H1 (cell line): ENCODE data around the gene GAPDH. TPM values are rescaled to one million over a fixed set of nuclear protein-coding genes. Genes with fewer than 3 reads are reported as not detected.

Experiments
- CTCF ChIA-PET: fragments of 300-600 bp; sonication (Branson Sonifier 250); formaldehyde crosslinking; loops from one replicate; lab custom pipeline; 2021; ENCODE audit not compliant: partially characterized antibody; lab: Charles Lee
- POLR2A ChIA-PET: fragments of 300-600 bp; sonication (Branson Sonifier 250); formaldehyde crosslinking; loops from one replicate; lab custom pipeline; 2021; ENCODE audit warnings: inconsistent platforms; ENCODE audit not compliant: partially characterized antibody; lab: Charles Lee
- DNase-seq, 2 experiments: peaks; one replicate each; pipeline versions ENCODE4 v3.0.0 to v3.0.0-alpha.2; 2010 to 2022; ENCODE audit warnings: low spot score in 2 of 2, low read depth in 1 of 2, mixed read lengths in 1 of 2
- FAIRE-seq: peaks from 2 replicates; lab custom pipeline; 2011; peaks lifted over from hg19 to GRCh38; lab: Jason Lieb, UNC
- H2AFZ ChIP-seq: 2 replicates; pipeline ENCODE4 v1.8.1; 2012; ENCODE audit warnings: low read length, inconsistent platforms
- H2AK5ac ChIP-seq: 2 replicates; pipeline ENCODE4 v1.6.1; 2013; ENCODE audit warnings: low read depth, low read length
- H2BK120ac ChIP-seq: replicated peaks from 2 replicates; pipeline ENCODE3; 2013; ENCODE audit warnings: low read depth, low read length, inconsistent platforms
- H2BK12ac ChIP-seq: 2 replicates; pipeline ENCODE4 v1.6.1; 2013; ENCODE audit warnings: low read depth, low read length
- H2BK15ac ChIP-seq: 2 replicates; pipeline ENCODE4 v1.6.1; 2013; ENCODE audit warnings: low read length
- H2BK20ac ChIP-seq: 2 replicates; pipeline ENCODE4 v1.6.1; 2013; ENCODE audit warnings: low read length
- H2BK5ac ChIP-seq: 2 replicates; pipeline ENCODE4 v1.6.1; 2013; ENCODE audit warnings: low read depth, low read length
- H3K14ac ChIP-seq: 2 replicates; pipeline ENCODE4 v1.6.1; 2013; ENCODE audit warnings: inconsistent platforms; ENCODE audit not compliant: insufficient read length
- H3K18ac ChIP-seq: 2 replicates; pipeline ENCODE4 v1.6.1; 2013; ENCODE audit warnings: low read length; ENCODE audit errors: extremely low read depth
- H3K23ac ChIP-seq: 2 replicates; pipeline ENCODE4 v1.6.1; 2013; ENCODE audit warnings: inconsistent platforms; ENCODE audit not compliant: insufficient read length
- H3K23me2 ChIP-seq: 2 replicates; pipeline ENCODE4 v1.6.1; 2013; ENCODE audit warnings: low read depth, low read length
- H3K27ac ChIP-seq: 2 replicates; pipeline ENCODE4 v1.6.1; 2011; ENCODE audit warnings: low read depth, low read length, inconsistent platforms
- H3K27me3 ChIP-seq, 4 experiments: replicated peaks in 1 of 4; 1 replicate in 1 of 4; 2 replicates in 3 of 4; pipeline versions ENCODE4 v1.6.1 to v1.8.1; 2011 to 2013; ENCODE audit warnings: low read length in 3 of 4, mild to moderate bottlenecking in 3 of 4, inconsistent platforms in 2 of 4, mixed read lengths in 2 of 4, moderate library complexity in 1 of 4; ENCODE audit not compliant: control insufficient read depth in 3 of 4, insufficient read depth in 3 of 4; ENCODE audit errors: extremely low read depth in 1 of 4
- H3K36me3 ChIP-seq, 4 experiments: 2 replicates each; pipeline versions ENCODE4 v1.6.1 to v1.8.1; 2011 to 2013; ENCODE audit warnings: mild to moderate bottlenecking in 4 of 4, low read length in 3 of 4, moderate library complexity in 2 of 4, control low read depth in 1 of 4, inconsistent platforms in 1 of 4; ENCODE audit not compliant: insufficient read depth in 4 of 4, control insufficient read depth in 2 of 4
- H3K4ac ChIP-seq: replicated peaks from 2 replicates; pipeline ENCODE3; 2013; ENCODE audit warnings: low read length, low read depth, mixed read lengths, inconsistent platforms; ENCODE audit not compliant: insufficient read length
- H3K4me1 ChIP-seq, 4 experiments: replicated peaks in 1 of 4; 1 replicate in 1 of 4; 2 replicates in 3 of 4; pipeline versions ENCODE4 v1.6.1 to v1.8.1; 2011 to 2013; ENCODE audit warnings: low read length in 3 of 4, inconsistent platforms in 2 of 4, mixed read lengths in 1 of 4; ENCODE audit not compliant: insufficient read depth in 4 of 4, control insufficient read depth in 3 of 4
- H3K4me2 ChIP-seq, 2 experiments: 2 replicates each; pipeline versions ENCODE4 v1.6.1 to v1.8.1; 2011 to 2013; ENCODE audit warnings: low read depth in 2 of 2, low read length in 2 of 2, control low read depth in 1 of 2, inconsistent platforms in 1 of 2, mild to moderate bottlenecking in 1 of 2; ENCODE audit not compliant: insufficient read depth in 1 of 2
- H3K4me3 ChIP-seq, 4 experiments: fragments of 200-600, 300-600 bp in 1 of 4; sonication (generic), shearing (Covaris generic), sonication (Bioruptor Twin) in 1 of 4; 2 replicates each; pipeline versions ENCODE4 v1.5.1 to v1.8.1; 2011 to 2016; ENCODE audit warnings: low read length in 4 of 4, low read depth in 3 of 4, control low read depth in 2 of 4, inconsistent platforms in 2 of 4, mild to moderate bottlenecking in 2 of 4, mixed read lengths in 1 of 4, moderate library complexity in 1 of 4; ENCODE audit not compliant: insufficient read depth in 2 of 4; ENCODE audit errors: extremely low read depth in 1 of 4
- H3K56ac ChIP-seq: replicated peaks from 2 replicates; pipeline ENCODE3; 2013; ENCODE audit warnings: low read depth, mild to moderate bottlenecking, mixed read lengths, low read length, inconsistent platforms; ENCODE audit not compliant: insufficient read length
- H3K79me1 ChIP-seq: 2 replicates; pipeline ENCODE4 v1.6.1; 2013; ENCODE audit warnings: low read depth, low read length, control low read depth
- H3K79me2 ChIP-seq, 2 experiments: 2 replicates each; pipeline versions ENCODE4 v1.6.1 to v1.8.1; 2012 to 2013; ENCODE audit warnings: low read length in 2 of 2, mild to moderate bottlenecking in 2 of 2, inconsistent platforms in 1 of 2; ENCODE audit not compliant: insufficient read depth in 2 of 2, control insufficient read depth in 1 of 2
- H3K9ac ChIP-seq, 4 experiments: replicated peaks in 1 of 4; 1 replicate in 1 of 4; 2 replicates in 3 of 4; pipeline versions ENCODE4 v1.6.1 to v1.8.1; 2011 to 2013; ENCODE audit warnings: low read depth in 3 of 4, low read length in 3 of 4, control low read depth in 2 of 4, mild to moderate bottlenecking in 2 of 4, moderate library complexity in 2 of 4, inconsistent platforms in 1 of 4; ENCODE audit errors: extremely low read depth in 1 of 4
- H3K9me3 ChIP-seq, 2 experiments: 2 replicates each; pipeline versions ENCODE4 v1.6.1 to v1.8.1; 2012 to 2013; ENCODE audit warnings: mild to moderate bottlenecking in 2 of 2, moderate library complexity in 2 of 2, control low read depth in 1 of 2, inconsistent platforms in 1 of 2, low read depth in 1 of 2, low read length in 1 of 2, mixed read lengths in 1 of 2; ENCODE audit not compliant: insufficient read depth in 2 of 2
- H4K20me1 ChIP-seq, 2 experiments: replicated peaks in 1 of 2; 2 replicates each; pipeline versions ENCODE3 to v1.8.1; 2011 to 2013; ENCODE audit warnings: inconsistent platforms in 2 of 2, low read length in 2 of 2, mild to moderate bottlenecking in 1 of 2; ENCODE audit not compliant: insufficient read depth in 2 of 2, control insufficient read depth in 1 of 2
- H4K5ac ChIP-seq: 2 replicates; pipeline ENCODE4 v1.6.1; 2013; ENCODE audit warnings: low read length, low read depth, mixed read lengths, inconsistent platforms; ENCODE audit not compliant: insufficient read length
- H4K8ac ChIP-seq: 2 replicates; pipeline ENCODE4 v1.8.0; 2013; ENCODE audit warnings: mild to moderate bottlenecking, moderate library complexity, low read length, inconsistent platforms; ENCODE audit not compliant: insufficient read depth; ENCODE audit errors: extremely low read depth
- H4K91ac ChIP-seq: replicated peaks from 2 replicates; pipeline ENCODE3; 2013; ENCODE audit warnings: low read length, mixed read lengths, inconsistent platforms; ENCODE audit not compliant: insufficient read length
- BACH1 ChIP-seq: IDR thresholded peaks from 2 replicates; pipeline ENCODE4 v1.6.1; 2012; ENCODE audit warnings: low read length, improper control_type of control experiment
- POU5F1 ChIP-seq: IDR thresholded peaks from 2 replicates; pipeline ENCODE4 v1.6.1; 2011; ENCODE audit warnings: low read depth, mild to moderate bottlenecking, low read length, moderate library complexity
- RNF2 ChIP-seq: fragments of 200-900, 300-1000 bp; sonication (generic); IDR thresholded peaks from 2 replicates; pipeline ENCODE4 v1.7.1; 2016; ENCODE audit warnings: borderline replicate concordance, low read depth, mild to moderate bottlenecking, antibody characterized with exemption, low read length; ENCODE audit not compliant: poor library complexity, severe bottlenecking; ENCODE audit errors: missing control alignments
- WGBS, 2 experiments: shearing (Covaris generic) in 1 of 2; methylation state at CpG; one replicate each; pipeline versions ENCODE4 v1.1.6 to v1.1.7; 2013 to 2015; ENCODE audit warnings: low lambda C conversion rate in 2 of 2, mixed read lengths in 2 of 2, inconsistent platforms in 1 of 2, low coverage in 1 of 2, missing lambda C conversion rate in 1 of 2; ENCODE audit not compliant: insufficient replicate concordance in 2 of 2, insufficient coverage in 1 of 2, insufficient read length in 1 of 2; ENCODE audit errors: extremely low coverage in 1 of 2, missing lambda C conversion rate in 1 of 2; 5-methylcytosine and 5-hydroxymethylcytosine counted together
- polyA plus RNA-seq, 7 experiments: library from polyadenylated mRNA; depleted of rRNA in 3 of 7; stranded (reverse) in 5 of 7; unstranded in 2 of 7; fragments of >200 nt in 5 of 7; fragments of 200-250 nt in 2 of 7; gene quantifications; 1 replicate in 5 of 7; 2 replicates in 1 of 7; 4 replicates in 1 of 7; pipeline versions ENCODE4 v1.2.1 to v1.2.3, GENCODE V29; 2011 to 2013; ENCODE audit warnings: missing spikeins in 2 of 7, mixed read lengths in 2 of 7
- total RNA-seq: library from RNA; stranded (reverse); fragmentation: NEBNext Ultra II Directional; extraction: Animal tissue kit (Norgen Biotek cat#: 25700); gene quantifications from 2 replicates; pipeline ENCODE4 v1.2.1, GENCODE V29; 2021

The GAPDH gene
- total and polyA plus RNA-seq, 2 of the 8 experiments (the other 6 are each of a cell fraction or from before 2014, with no cell fraction given), result 5,175 to 15,878 TPM

GRCh38 chr12:6548556-6548955 is 14.2 kb downstream of the GAPDH start:
- POLR2A ChIA-PET, result interaction anchor here (0.9 to 24.2 kb wide), 2 partner anchors 10 to 16 kb away, joined by 3 to 665 read pairs; partner anchors contain the start of gene GAPDH
- peaks cover 0 to 4% (median 3%) of the 10 kb centered on the region in 4 experiments; a peak in 4 of 7 replicates for H3K4me1 ChIP-seq
- H2AFZ ChIP-seq, result no peak overlapping the region
- no peak overlapping the region for H3K56ac ChIP-seq
- TF ChIP-seq RNF2 (no peak), BACH1 (no peak), POU5F1 (no peak)
- peaks cover 6 to 18% of the 10 kb centered on the region in 2 experiments for H4K20me1 ChIP-seq
- no peak overlapping the region for H2BK12ac ChIP-seq
- H2BK120ac ChIP-seq, result no peak overlapping the region
- WGBS, 2 experiments, result 91% methylated on average over 21 of the region's 26 CpGs; no CpG with 5 or more reads in 1 of the 2 experiments
- H3K4me3 ChIP-seq, result no peak overlapping the region
- H2BK5ac ChIP-seq, result 0 out of 2 replicates have a peak overlapping the region, but pooled peaks have one; percentile 24
- no peak for DNase-seq
- no peaks in the 10 kb centered on the region for H3K9me3 ChIP-seq
- no peak for FAIRE-seq
- H3K27me3 ChIP-seq, result no peaks in the 10 kb centered on the region
- H4K8ac ChIP-seq, result no peak overlapping the region
- no peak overlapping the region for H3K4ac ChIP-seq
- no peak overlapping the region for H4K5ac ChIP-seq
- peaks cover 0 to 33% of the 10 kb centered on the region in 2 experiments; a peak in 2 of 4 replicates for H3K79me2 ChIP-seq
- H3K18ac ChIP-seq, result no peak overlapping the region
- H2BK15ac ChIP-seq, result no peak overlapping the region
- peaks cover 8 to 30% (median 13%) of the 10 kb centered on the region in 4 experiments; a peak in 6 of 8 replicates for H3K36me3 ChIP-seq
- no peak overlapping the region for H3K27ac ChIP-seq
- H3K14ac ChIP-seq, result no peak overlapping the region
- H3K9ac ChIP-seq, result no peak overlapping the region
- H3K23me2 ChIP-seq, result no peaks in the 10 kb centered on the region
- CTCF ChIA-PET, result interaction anchor here (0.7 to 24.9 kb wide), 3 partner anchors 2 to 1364 kb away, joined by 3 to 462 read pairs (median 462); partner anchors contain the start of genes GAPDH, IFFO1 and NOP2
- H3K4me2 ChIP-seq, result no peak overlapping the region
- no peak overlapping the region for H3K23ac ChIP-seq
- no peak overlapping the region for H4K91ac ChIP-seq
- H3K79me1 ChIP-seq, result peaks cover 21% of the 10 kb centered on the region
- no peak overlapping the region for H2AK5ac ChIP-seq
- no peak overlapping the region for H2BK20ac ChIP-seq
